Activated B cell treated with CpG ODN at 0.5 μM for 24 hours (primary cell): ENCODE measurements around the gene MEG3. TPM values are rescaled to one million over a fixed set of nuclear protein-coding genes. Genes with fewer than 3 reads are reported as not detected.

Experiments
- ATAC-seq: fragments of 200-7000 bp; cut with Tn5 transposase; one replicate; pipeline ENCODE4 v1.10.0; 2021; ENCODE audit warnings: low read depth, mild to moderate bottlenecking, moderate library complexity
- CTCF ChIA-PET: fragments of 350-600 bp; sonication (Branson Sonifier 250); formaldehyde crosslinking; loops from one replicate; lab custom pipeline; 2021; ENCODE audit warnings: antibody characterized with exemption; lab: Charles Lee
- POLR2A ChIA-PET: fragments of 350-600 bp; sonication (Branson Sonifier 250); formaldehyde crosslinking; loops from one replicate; lab custom pipeline; 2021; ENCODE audit warnings: antibody characterized with exemption; lab: Charles Lee
- DNase-seq: peaks from one replicate; pipeline ENCODE4 v3.0.0; 2022
- H3K27ac Mint-ChIP-seq: one replicate; pipeline ENCODE4 v1.8.0; 2020; ENCODE audit warnings: mixed read lengths
- H3K27me3 Mint-ChIP-seq: one replicate; pipeline ENCODE4 v1.8.0; 2021; ENCODE audit warnings: mixed read lengths
- H3K36me3 Mint-ChIP-seq: one replicate; pipeline ENCODE4 v1.8.0; 2021; ENCODE audit warnings: low read depth, mixed read lengths
- H3K4me1 Mint-ChIP-seq: one replicate; pipeline ENCODE4 v1.8.0; 2021; ENCODE audit warnings: mixed read lengths
- H3K4me3 Mint-ChIP-seq: one replicate; pipeline ENCODE4 v1.8.0; 2020; ENCODE audit warnings: mild to moderate bottlenecking, mixed read lengths
- H3K9me3 Mint-ChIP-seq: one replicate; pipeline ENCODE4 v1.8.0; 2020; ENCODE audit warnings: mixed read lengths
- CTCF ChIP-seq: fragments of 200-600 bp; IDR thresholded peaks from one replicate; pipeline ENCODE4 v1.8.0; 2022; ENCODE audit warnings: antibody characterized with exemption, mild to moderate bottlenecking
- intact Hi-C: fragments of 100-400 bp; cut with micrococcal nuclease; formaldehyde crosslinking; loops from one replicate; pipeline ENCODE4 v1.15.1; 2024
- total RNA-seq: library from RNA; stranded (reverse); gene quantifications from 2 replicates; pipeline ENCODE4 v1.2.3, GENCODE V29; 2022

The MEG3 gene
- total RNA-seq, 1 donor from 2014 or later, result not detected

GRCh38 chr14:100807979-100808734 lies 17.8 kb upstream of the MEG3 start:
- intact Hi-C loops, result no loop called here
- Mint-ChIP-seq H3K4me3 (no peak overlapping the region), H3K4me1 (no peaks in the 10 kb centered on the region), H3K9me3 (peaks cover 10% of the 10 kb centered on the region), H3K27me3 (no peaks in the 10 kb centered on the region), H3K27ac (no peak overlapping the region), H3K36me3 (no peaks in the 10 kb centered on the region)
- DNase-seq, result no peak
- ChIA-PET CTCF (no interaction called here), POLR2A (no interaction called here)
- no peak for ATAC-seq
- TF ChIP-seq CTCF, result no peak

- peaks cover 10% of the 10 kb centered on the region for H3K9me3 Mint-ChIP-seq
- POLR2A ChIA-PET, result no interaction called here
- DNase-seq (no peak), ATAC-seq (no peak)
- intact Hi-C loops, result no loop called here
- no peaks in the 10 kb centered on the region for H3K4me1 Mint-ChIP-seq
- no peaks in the 10 kb centered on the region for H3K36me3 Mint-ChIP-seq
- CTCF ChIA-PET, result no interaction called here
- H3K4me3 Mint-ChIP-seq, result no peak overlapping the region
- peaks cover 5% of the 10 kb centered on the region for H3K27me3 Mint-ChIP-seq
- TF ChIP-seq CTCF, result no peak
- H3K27ac Mint-ChIP-seq, result no peak overlapping the region
Measured at GRCh38 chr14:100810435-100810834, 15.5 kb upstream of the MEG3 start.

GRCh38 chr14:100810861-100811461 lies 15.0 kb upstream of the MEG3 start:
- ChIA-PET POLR2A (no interaction called here), CTCF (no interaction called here)
- H3K9me3 Mint-ChIP-seq, result peaks cover 10% of the 10 kb centered on the region
- no peak overlapping the region for H3K27ac Mint-ChIP-seq
- intact Hi-C loops, result no loop called here
- DNase-seq (no peak), ATAC-seq (no peak)
- TF ChIP-seq CTCF, result no peak
- H3K4me3 Mint-ChIP-seq, result no peak overlapping the region
- no peaks in the 10 kb centered on the region for H3K36me3 Mint-ChIP-seq
- peaks cover 5% of the 10 kb centered on the region for H3K27me3 Mint-ChIP-seq
- H3K4me1 Mint-ChIP-seq, result no peaks in the 10 kb centered on the region

- Mint-ChIP-seq H3K9me3 (peaks cover 10% of the 10 kb centered on the region), H3K27ac (no peak overlapping the region), H3K4me3 (no peak overlapping the region), H3K27me3 (peaks cover 5% of the 10 kb centered on the region), H3K36me3 (no peaks in the 10 kb centered on the region), H3K4me1 (no peaks in the 10 kb centered on the region)
- intact Hi-C loops, result no loop called here
- ChIA-PET CTCF (interaction anchor here (0.6 kb wide), 1 partner anchor 8 kb away, joined by 3 read pairs; no protein-coding TSS in a partner anchor), POLR2A (no interaction called here)
- TF ChIP-seq CTCF, result no peak
- no peak for ATAC-seq
- DNase-seq, result no peak
Measured at GRCh38 chr14:100813291-100813690, 12.6 kb upstream of the MEG3 start.

GRCh38 chr14:100815478-100816285 lies 10.2 kb upstream of the MEG3 start:
- H3K36me3 Mint-ChIP-seq, result no peaks in the 10 kb centered on the region
- DNase-seq, result no peak
- intact Hi-C loops, result no loop called here
- CTCF ChIA-PET, result no interaction called here
- H3K27me3 Mint-ChIP-seq, result peaks cover 5% of the 10 kb centered on the region
- POLR2A ChIA-PET, result no interaction called here
- no peaks in the 10 kb centered on the region for H3K4me1 Mint-ChIP-seq
- no peak overlapping the region for H3K27ac Mint-ChIP-seq
- peaks cover 5% of the 10 kb centered on the region for H3K9me3 Mint-ChIP-seq
- TF ChIP-seq CTCF, result no peak
- no peak overlapping the region for H3K4me3 Mint-ChIP-seq
- ATAC-seq, result no peak
